Heart right ventricle (tissue), 16 donors: ENCODE data around the gene LUC7L. TPM values are rescaled to one million over a fixed set of nuclear protein-coding genes. Genes with fewer than 3 reads are reported as not detected.

ENCODE experiments used
- ATAC-seq, 8 donors: fragments of 200-7000 bp; cut with Tn5 transposase; one replicate each; pipeline ENCODE4 v1.9.1; 2020; ENCODE audit warnings: mild to moderate bottlenecking in 8 of 8, moderate library complexity in 8 of 8, moderate number of reproducible peaks in 1 of 8
- DNase-seq, 2 donors: peaks; one replicate each; pipeline ENCODE4 v3.0.0-alpha.2; 2020
- H3K27ac ChIP-seq, 10 donors: fragments of 200-600 bp; sonication (generic) in 2 of 10; one replicate each; pipeline versions ENCODE4 v1.5.0 to v1.8.0; 2020 to 2022; ENCODE audit warnings: mild to moderate bottlenecking in 3 of 10
- H3K27me3 ChIP-seq, 7 donors: fragments of 200-600 bp; one replicate each; pipeline ENCODE4 v1.8.0; 2021 to 2022; ENCODE audit warnings: mild to moderate bottlenecking in 2 of 7
- H3K36me3 ChIP-seq, 9 donors: fragments of 200-600 bp; sonication (generic) in 1 of 9; one replicate each; pipeline versions ENCODE4 v1.5.0 to v1.8.0; 2020 to 2022; ENCODE audit warnings: mild to moderate bottlenecking in 2 of 9
- H3K4me1 ChIP-seq, 9 donors: fragments of 200-600 bp; sonication (generic) in 1 of 9; one replicate each; pipeline versions ENCODE4 v1.5.0 to v1.8.0; 2020 to 2022; ENCODE audit warnings: mild to moderate bottlenecking in 4 of 9
- H3K4me3 ChIP-seq, 10 donors: fragments of 200-600 bp; sonication (generic) in 2 of 10; one replicate each; pipeline versions ENCODE4 v1.5.0 to v1.8.0; 2020 to 2022; ENCODE audit warnings: mild to moderate bottlenecking in 7 of 10, moderate library complexity in 2 of 10
- H3K9me3 ChIP-seq, 11 donors: fragments of 200-600 bp in 10 of 11; sonication (generic) in 2 of 11; one replicate each; pipeline versions ENCODE4 v1.5.0 to v1.8.0; 2013 to 2022; ENCODE audit warnings: mild to moderate bottlenecking in 2 of 11, control low read depth in 1 of 11, moderate library complexity in 1 of 11
- WGBS, 2 donors: extraction: QIAGEN DNeasy Blood & Tissue Kit; methylation state at CpG; one replicate each; pipeline ENCODE4 v1.1.7; 2013; ENCODE audit warnings: inconsistent platforms in 1 of 2; 5-methylcytosine and 5-hydroxymethylcytosine counted together
- intact Hi-C, 10 donors: fragments of 100-400 bp; cut with DNase I; formaldehyde crosslinking; loops; one replicate each; pipeline versions ENCODE4 v1.11.1 to v1.14.2; 2022
- polyA plus RNA-seq, 2 donors: library from polyadenylated mRNA; stranded (reverse); fragments of 200-250 nt; gene quantifications; one replicate each; pipeline ENCODE4 v1.2.3, GENCODE V29; 2013
- total RNA-seq, 10 donors: library from RNA; stranded (reverse); fragmentation: NEBNext Ultra II Directional in 3 of 10; extraction: Animal tissue kit (Norgen Biotek cat#: 25700) in 3 of 10; gene quantifications; one replicate each; pipeline versions ENCODE4 v1.2.1 to v1.2.4, GENCODE V29; 2021 to 2023
- TF ChIP-seq, protein P1 (sequence below), 9 donors: fragments of 200-600 bp; sonication (generic) in 2 of 9; IDR thresholded peaks; one replicate each; pipeline versions ENCODE4 v1.5.0 to v1.8.0; 2021 to 2022; ENCODE audit warnings: antibody characterized with exemption in 9 of 9, mild to moderate bottlenecking in 5 of 9, moderate library complexity in 1 of 9
- donor health status: Arrhythmogenic right ventricular cardiomyopathy.
- donor health status: ischemic (EF 13 %, LVEDD 7.1; RV severe dilation, severe dysfunction).
- donor health status: healthy with polysubstance abuse.
- donor health status: DM: no; HTN: yes; CAD: no.
- donor health status: DM: no; HTN: no; CAD: no.
- donor health status: ischemic (EF 25% LVEDD 6.9; RV normal size, moderate dysfunction).
- donor health status: ischemic (EF 25% LVEDD 5.7; RV mildly dilated, moderate dysfunction).
- donor health status: healthy.
- donor health status: DM: yes; HTN: yes; CAD: no.
- donor health status: Ischemic cardiomyopathy.
- donor health status: ischemic (EF 35%, LVEDD 5.7; RV mildly dilated, moderate dysfunction).
- donor health status: nonischemic (EF 11% LVEDD 7.7; RV severe dilation, severe dysfunction).
- donor health status: DM: yes; HTN: yes; CAD: no.
- donor health status: PGD.
- donor health status: ischemic (EF 29% LVEDD 5.4; RV normal size, mild dysfunction).
- donor health status: nonischemic (EF 23%, LVEDD 6.1; RV moderate dilation, normal function).

The LUC7L gene
- total and polyA plus RNA-seq, 12 donors, result 14.4 to 139 (median 20.8) TPM

DNA sequence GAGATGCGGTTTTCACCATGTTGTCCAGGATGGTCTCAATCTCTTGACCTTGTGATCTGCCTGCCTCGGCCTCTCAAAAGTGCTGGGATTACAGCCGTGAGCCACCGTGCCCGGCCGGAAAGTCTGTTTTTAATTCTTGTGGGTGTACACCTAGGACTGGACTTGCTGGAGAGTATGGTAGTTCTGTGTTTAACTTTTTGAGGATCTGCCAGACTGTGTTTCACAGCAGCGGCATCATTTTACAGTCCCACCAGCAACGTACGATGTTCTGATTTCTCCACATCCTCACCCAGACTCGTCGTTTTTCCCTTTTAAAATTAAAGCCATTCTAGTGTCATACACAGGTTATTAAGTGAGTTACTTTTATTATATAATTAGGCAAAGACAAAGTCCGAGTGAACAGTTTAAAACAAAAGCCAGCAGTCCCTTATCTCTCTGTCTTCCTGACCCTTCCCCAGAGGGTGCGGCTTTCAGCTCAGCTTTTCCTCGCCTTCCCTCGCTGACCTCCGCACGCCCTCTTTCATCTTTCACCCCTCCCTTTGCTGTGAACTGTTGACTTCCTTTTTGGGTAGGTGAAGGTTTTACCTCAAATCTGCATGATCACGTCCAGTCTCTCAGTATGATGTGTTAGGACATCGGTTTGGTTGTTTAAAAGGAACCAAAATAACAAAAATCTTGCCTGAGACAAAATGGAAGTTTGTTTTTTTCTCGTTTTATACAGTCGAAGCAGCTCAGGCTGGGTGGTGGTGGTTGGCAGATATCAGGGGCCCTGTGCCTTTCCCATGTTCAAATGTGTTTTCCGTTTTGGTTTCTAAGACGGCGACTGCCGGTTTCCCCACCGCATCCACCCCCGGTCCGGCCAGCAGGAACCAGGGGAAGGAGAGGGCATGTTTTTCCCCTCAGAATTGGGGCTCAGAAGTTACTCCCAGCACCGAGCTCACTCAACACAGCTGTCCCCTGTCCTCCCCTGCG lies 23.4 kb upstream of the LUC7L start:
- Histone ChIP-seq H3K27ac (peak overlapping the region; percentile 2 to 77 (median 63)), H3K9me3 (no peaks in the 10 kb centered on the region), H3K4me1 (peaks cover 0 to 22% (median 7%) of the 10 kb centered on the region in 9 donors), H3K4me3 (peak overlapping the region in 6 of 10 donors; percentile 15 to 36 (median 26)), H3K36me3 (peaks cover 0 to 93% (median 13%) of the 10 kb centered on the region in 9 donors), H3K27me3 (no peaks in the 10 kb centered on the region)
- 53 to 56% methylated on average over 30 of the region's 30 CpGs for WGBS, 2 donors
- TF ChIP-seq, protein P1, sequence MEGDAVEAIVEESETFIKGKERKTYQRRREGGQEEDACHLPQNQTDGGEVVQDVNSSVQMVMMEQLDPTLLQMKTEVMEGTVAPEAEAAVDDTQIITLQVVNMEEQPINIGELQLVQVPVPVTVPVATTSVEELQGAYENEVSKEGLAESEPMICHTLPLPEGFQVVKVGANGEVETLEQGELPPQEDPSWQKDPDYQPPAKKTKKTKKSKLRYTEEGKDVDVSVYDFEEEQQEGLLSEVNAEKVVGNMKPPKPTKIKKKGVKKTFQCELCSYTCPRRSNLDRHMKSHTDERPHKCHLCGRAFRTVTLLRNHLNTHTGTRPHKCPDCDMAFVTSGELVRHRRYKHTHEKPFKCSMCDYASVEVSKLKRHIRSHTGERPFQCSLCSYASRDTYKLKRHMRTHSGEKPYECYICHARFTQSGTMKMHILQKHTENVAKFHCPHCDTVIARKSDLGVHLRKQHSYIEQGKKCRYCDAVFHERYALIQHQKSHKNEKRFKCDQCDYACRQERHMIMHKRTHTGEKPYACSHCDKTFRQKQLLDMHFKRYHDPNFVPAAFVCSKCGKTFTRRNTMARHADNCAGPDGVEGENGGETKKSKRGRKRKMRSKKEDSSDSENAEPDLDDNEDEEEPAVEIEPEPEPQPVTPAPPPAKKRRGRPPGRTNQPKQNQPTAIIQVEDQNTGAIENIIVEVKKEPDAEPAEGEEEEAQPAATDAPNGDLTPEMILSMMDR (IDR thresholded peaks at IDR 0.05), result no peak
- no peak for DNase-seq
- peak in 6 of 8 donors; percentile 46 to 85 (median 69) for ATAC-seq
- intact Hi-C loops, result no loop called here

DNA sequence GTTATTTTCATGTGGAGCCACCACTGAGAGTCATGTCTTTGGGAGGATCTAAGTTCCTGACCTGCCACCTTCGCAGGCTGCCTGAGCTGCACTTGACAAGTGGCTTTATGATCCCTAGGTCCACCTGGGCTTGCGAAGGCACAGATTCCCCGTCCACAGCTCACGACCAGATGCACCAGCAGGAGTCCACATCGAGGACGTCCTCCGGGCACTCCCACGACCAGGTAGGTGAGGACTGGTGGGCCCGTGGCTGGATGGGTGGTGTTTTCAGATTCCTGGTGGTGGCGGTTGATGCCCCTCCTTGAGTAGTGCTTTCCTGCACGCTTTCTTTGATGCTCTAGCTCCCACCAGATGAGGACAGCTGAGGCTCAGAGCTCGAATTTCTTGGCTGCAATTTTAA lies 20.2 kb upstream of the LUC7L start:
- H3K4me3 ChIP-seq, result no peak overlapping the region
- DNase-seq (no peak), ATAC-seq (peak in 1 of 8 donors; percentile 28)
- peaks cover 0 to 22% (median 7%) of the 10 kb centered on the region in 9 donors for H3K4me1 ChIP-seq
- TF ChIP-seq, protein P1 (IDR thresholded peaks at IDR 0.05), result no peak
- WGBS, 2 donors, result 88 to 93% methylated on average over 12 of the region's 12 CpGs
- H3K27me3 ChIP-seq, result no peaks in the 10 kb centered on the region
- H3K27ac ChIP-seq, result no peak overlapping the region
- intact Hi-C loops, result no loop called here
- H3K9me3 ChIP-seq, result no peaks in the 10 kb centered on the region
- peaks cover 0 to 67% (median 3%) of the 10 kb centered on the region in 9 donors for H3K36me3 ChIP-seq

DNA sequence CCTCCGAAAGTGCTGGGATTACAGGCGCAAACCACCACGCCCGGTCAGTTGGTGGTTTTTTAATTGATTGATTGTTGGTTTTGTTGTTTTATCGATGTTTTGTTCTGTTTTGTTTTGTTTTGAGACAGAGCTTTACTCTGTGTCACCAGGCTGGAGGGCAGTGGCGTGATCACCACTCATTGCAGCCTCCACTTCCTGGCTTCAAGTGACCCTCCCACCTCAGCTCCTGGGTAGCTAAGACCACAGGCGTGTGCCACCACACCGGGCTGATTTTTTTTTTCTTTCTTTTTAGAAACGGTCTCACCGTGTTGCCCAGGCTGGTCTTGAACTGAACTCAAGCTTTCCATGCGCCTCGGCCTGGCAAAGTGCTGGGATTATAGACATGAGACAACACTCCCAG lies 17.8 kb upstream of the LUC7L start:
- intact Hi-C loops, result no loop called here
- peaks cover 0 to 44% (median 3%) of the 10 kb centered on the region in 9 donors for H3K36me3 ChIP-seq
- no peak overlapping the region for H3K27ac ChIP-seq
- H3K4me1 ChIP-seq, result peaks cover 0 to 25% (median 6%) of the 10 kb centered on the region in 9 donors
- no peaks in the 10 kb centered on the region for H3K9me3 ChIP-seq
- WGBS, 2 donors, result 96% methylated on average over 12 of the region's 12 CpGs
- H3K4me3 ChIP-seq, result no peak overlapping the region
- TF ChIP-seq, protein P1 (IDR thresholded peaks at IDR 0.05), result no peak
- no peaks in the 10 kb centered on the region for H3K27me3 ChIP-seq
- ATAC-seq (no peak), DNase-seq (no peak)

DNA sequence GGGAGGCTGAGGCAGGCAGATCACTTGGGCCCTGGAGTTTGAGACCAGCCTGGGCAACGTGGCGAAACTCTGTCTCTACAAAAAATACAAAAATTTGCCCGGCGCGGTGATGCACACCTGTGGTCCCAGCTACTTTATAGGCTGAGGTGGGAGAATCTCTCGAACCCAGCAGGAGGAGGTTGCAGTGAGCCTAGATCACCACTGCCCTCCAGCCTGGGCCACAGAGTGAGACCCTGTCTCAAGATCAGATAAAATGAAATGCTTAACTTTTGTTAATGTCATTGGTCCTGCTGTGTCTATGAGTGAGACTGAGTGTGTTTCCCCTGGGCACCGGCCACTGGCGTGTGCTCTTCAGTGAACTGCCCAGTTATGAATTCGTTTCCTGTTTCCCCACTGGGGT lies 15.9 kb upstream of the LUC7L start:
- Histone ChIP-seq H3K36me3 (peaks cover 0 to 28% (median 2%) of the 10 kb centered on the region in 9 donors), H3K9me3 (no peaks in the 10 kb centered on the region), H3K4me3 (no peak overlapping the region), H3K4me1 (peaks cover 3 to 41% (median 23%) of the 10 kb centered on the region in 9 donors), H3K27ac (no peak overlapping the region), H3K27me3 (no peaks in the 10 kb centered on the region)
- 93% methylated on average over 9 of the region's 9 CpGs for WGBS, 2 donors
- ATAC-seq (no peak), DNase-seq (no peak)
- intact Hi-C loops, result no loop called here
- TF ChIP-seq, protein P1 (IDR thresholded peaks at IDR 0.05), result no peak
